Endodermal cell (in vitro differentiated cells): ENCODE measurements around the gene NRL. TPM values are rescaled to one million over a fixed set of nuclear protein-coding genes. Genes with fewer than 3 reads are reported as not detected.
A peak's percentile ranks its signal among the peaks of the same experiment; 100 is the strongest.
"Not testable (repeated sequence)": the region's sequence is repeated elsewhere in the genome, so short reads cannot be mapped to it uniquely, and the experiment has no call there.

Experiments
- DNase-seq: peaks from one replicate; pipeline ENCODE4 v3.0.0-alpha.2; 2017
- H3K27ac ChIP-seq: 2 replicates; pipeline ENCODE4 v1.5.1; 2013; ENCODE audit warnings: mild to moderate bottlenecking, low read depth, low read length, moderate library complexity
- H3K27me3 ChIP-seq: 2 replicates; pipeline ENCODE4 v1.6.1; 2013; ENCODE audit warnings: mild to moderate bottlenecking, low read length, moderate library complexity; ENCODE audit not compliant: insufficient read depth, control insufficient read depth, poor library complexity, severe bottlenecking
- H3K36me3 ChIP-seq: 2 replicates; pipeline ENCODE4 v1.7.0; 2013; ENCODE audit warnings: mild to moderate bottlenecking, low read length, moderate library complexity; ENCODE audit not compliant: control insufficient read depth, insufficient read depth
- H3K4me1 ChIP-seq: one replicate; pipeline ENCODE4 v1.7.0; 2013; ENCODE audit warnings: low read length; ENCODE audit not compliant: control insufficient read depth, insufficient read depth
- H3K4me3 ChIP-seq: 2 replicates; pipeline ENCODE4 v1.5.1; 2013; ENCODE audit warnings: mild to moderate bottlenecking, low read length, moderate library complexity
- H3K9ac ChIP-seq: 2 replicates; pipeline ENCODE4 v1.6.1; 2013; ENCODE audit warnings: mild to moderate bottlenecking, low read length, moderate library complexity; ENCODE audit not compliant: poor library complexity, severe bottlenecking; ENCODE audit errors: extremely low read depth
- H3K9me3 ChIP-seq: 2 replicates; pipeline ENCODE4 v1.6.1; 2013; ENCODE audit warnings: mild to moderate bottlenecking, low read length, moderate library complexity; ENCODE audit not compliant: control insufficient read depth
- H3K27ac Mint-ChIP-seq: 2 replicates; pipeline ENCODE4 v1.8.0; 2020; ENCODE audit warnings: mixed read lengths
- H3K27me3 Mint-ChIP-seq: 2 replicates; pipeline ENCODE4 v1.8.0; 2021; ENCODE audit warnings: mild to moderate bottlenecking, mixed read lengths; ENCODE audit not compliant: insufficient read depth
- H3K36me3 Mint-ChIP-seq: 2 replicates; pipeline ENCODE4 v1.8.0; 2020; ENCODE audit warnings: low read depth, mixed read lengths
- H3K4me1 Mint-ChIP-seq: 2 replicates; pipeline ENCODE4 v1.8.0; 2020; ENCODE audit warnings: mixed read lengths
- H3K4me3 Mint-ChIP-seq: 2 replicates; pipeline ENCODE4 v1.8.0; 2020; ENCODE audit warnings: mild to moderate bottlenecking, moderate library complexity, mixed read lengths
- H3K9me3 Mint-ChIP-seq: 2 replicates; pipeline ENCODE4 v1.8.0; 2020; ENCODE audit warnings: mild to moderate bottlenecking, mixed read lengths
- WGBS, 2 experiments: methylation state at CpG; one replicate each; pipeline versions ENCODE4 v1.1.5 to v1.1.7; 2013; ENCODE audit warnings: missing lambda C conversion rate in 2 of 2, mixed read lengths in 1 of 2; ENCODE audit not compliant: insufficient coverage in 1 of 2, insufficient read length in 1 of 2; 5-methylcytosine and 5-hydroxymethylcytosine counted together
- microRNA-seq: library from miRNA; unstranded; fragments of <30 nt; microRNA quantifications from one replicate; pipeline ENCODE4 v1.2.0, GENCODE V29; 2020; ENCODE audit warnings: borderline microRNAs expressed
- total RNA-seq, 2 donors: library from RNA; stranded (reverse); fragmentation: NEBNext Ultra II Directional in 1 of 2; extraction: Animal tissue kit (Norgen Biotek cat#: 25700) in 1 of 2; gene quantifications; 2 replicates in 1 of 2; 3 replicates in 1 of 2; pipeline ENCODE4 v1.2.1, GENCODE V29; 2021
- TF ChIP-seq, protein P1 (sequence below): fragments of 200-600 bp; sonication (generic); conservative IDR thresholded peaks from 2 replicates; pipeline ENCODE4 v1.5.0; 2021; ENCODE audit warnings: antibody characterized with exemption, mild to moderate bottlenecking

Gene NRL
- total RNA-seq, 2 donors from 2014 or later, result 1.9 TPM

GRCh38 chr14:24035769-24036168 lies 79.0 kb downstream of the NRL start:
- not testable (repeated sequence) for H3K4me1 Mint-ChIP-seq, H3K4me1 ChIP-seq, DNase-seq, H3K27me3 Mint-ChIP-seq, H3K36me3 Mint-ChIP-seq, H3K9ac ChIP-seq, H3K27ac ChIP-seq, H3K36me3 ChIP-seq, H3K27me3 ChIP-seq
- Mint-ChIP-seq H3K27ac (peak overlapping the region; percentile 64), H3K9me3 (peaks cover 30% of the 10 kb centered on the region), H3K4me3 (peak overlapping the region; percentile 78)
- WGBS, 2 experiments, result 70 to 83% methylated on average over 1 to 2 of the region's 4 CpGs
- peak overlapping the region; percentile 87 for H3K4me3 ChIP-seq
- TF ChIP-seq, protein P1, sequence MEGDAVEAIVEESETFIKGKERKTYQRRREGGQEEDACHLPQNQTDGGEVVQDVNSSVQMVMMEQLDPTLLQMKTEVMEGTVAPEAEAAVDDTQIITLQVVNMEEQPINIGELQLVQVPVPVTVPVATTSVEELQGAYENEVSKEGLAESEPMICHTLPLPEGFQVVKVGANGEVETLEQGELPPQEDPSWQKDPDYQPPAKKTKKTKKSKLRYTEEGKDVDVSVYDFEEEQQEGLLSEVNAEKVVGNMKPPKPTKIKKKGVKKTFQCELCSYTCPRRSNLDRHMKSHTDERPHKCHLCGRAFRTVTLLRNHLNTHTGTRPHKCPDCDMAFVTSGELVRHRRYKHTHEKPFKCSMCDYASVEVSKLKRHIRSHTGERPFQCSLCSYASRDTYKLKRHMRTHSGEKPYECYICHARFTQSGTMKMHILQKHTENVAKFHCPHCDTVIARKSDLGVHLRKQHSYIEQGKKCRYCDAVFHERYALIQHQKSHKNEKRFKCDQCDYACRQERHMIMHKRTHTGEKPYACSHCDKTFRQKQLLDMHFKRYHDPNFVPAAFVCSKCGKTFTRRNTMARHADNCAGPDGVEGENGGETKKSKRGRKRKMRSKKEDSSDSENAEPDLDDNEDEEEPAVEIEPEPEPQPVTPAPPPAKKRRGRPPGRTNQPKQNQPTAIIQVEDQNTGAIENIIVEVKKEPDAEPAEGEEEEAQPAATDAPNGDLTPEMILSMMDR, result peak; percentile 54
- peaks cover 11% of the 10 kb centered on the region for H3K9me3 ChIP-seq

DNA sequence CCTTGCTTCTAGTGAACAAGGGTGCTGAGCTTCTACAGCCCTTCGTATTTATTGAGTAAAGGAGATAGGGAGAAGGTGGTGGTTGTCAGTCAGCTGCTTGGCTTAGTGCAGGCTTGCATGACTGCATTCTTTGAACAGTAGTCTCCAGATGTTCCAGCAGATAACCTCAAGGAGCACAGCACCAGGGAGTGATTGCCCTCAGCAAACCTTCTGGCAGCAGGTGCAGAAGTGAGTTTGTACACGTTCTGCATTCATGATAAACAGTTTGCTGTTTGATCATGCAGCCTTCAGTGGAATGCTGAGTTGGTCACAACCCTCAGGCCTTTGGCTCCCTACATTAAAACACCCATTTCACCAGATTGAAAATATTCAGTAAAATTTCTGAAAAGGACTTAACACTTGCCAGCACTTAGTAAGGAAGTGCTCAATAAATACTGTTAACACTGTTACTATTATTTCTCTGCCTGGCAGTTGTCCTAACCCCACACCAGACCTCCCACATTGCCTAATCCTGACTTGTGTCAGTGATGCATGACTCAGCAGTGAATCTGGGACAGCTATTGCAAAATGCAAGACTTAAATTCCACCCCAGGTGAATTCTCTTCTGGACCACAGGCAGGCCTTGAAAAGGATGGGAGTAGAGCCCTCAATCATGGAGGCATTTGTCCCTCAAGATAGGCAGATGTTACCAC lies 81.9 kb downstream of the NRL start:
- TF ChIP-seq, protein P1, result no peak
- Mint-ChIP-seq H3K27me3 (peaks cover 19% of the 10 kb centered on the region), H3K4me1 (peaks cover 7% of the 10 kb centered on the region), H3K36me3 (no peaks in the 10 kb centered on the region), H3K9me3 (peaks cover 46% of the 10 kb centered on the region), H3K4me3 (no peak overlapping the region), H3K27ac (no peak overlapping the region)
- peaks cover 11% of the 10 kb centered on the region for H3K9me3 ChIP-seq
- H3K9ac ChIP-seq, result no peak overlapping the region
- DNase-seq, result no peak
- no peaks in the 10 kb centered on the region for H3K4me1 ChIP-seq
- no peak overlapping the region for H3K4me3 ChIP-seq
- 86 to 100% methylated on average over 2 of the region's 2 CpGs for WGBS, 2 experiments
- H3K27ac ChIP-seq, result no peak overlapping the region
- H3K27me3 ChIP-seq, result no peaks in the 10 kb centered on the region
- H3K36me3 ChIP-seq, result no peaks in the 10 kb centered on the region

DNA sequence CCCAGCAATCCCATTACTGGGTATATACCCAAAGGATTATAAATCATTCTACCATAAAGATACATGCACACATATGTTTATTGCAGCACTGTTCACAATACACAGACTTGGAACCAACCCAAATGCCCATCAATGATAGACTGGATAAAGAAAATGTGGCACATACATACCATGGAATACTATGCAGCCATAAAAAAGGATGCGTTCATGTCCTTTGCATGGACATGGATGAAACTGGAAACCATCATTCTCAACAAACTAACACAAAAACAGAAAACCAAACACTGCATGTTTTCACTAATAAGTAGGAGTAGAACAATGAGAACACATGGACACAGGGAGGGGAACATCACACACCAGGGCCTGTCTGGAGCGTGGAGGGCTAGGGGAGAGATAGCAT lies 83.4 kb downstream of the NRL start:
- not testable (repeated sequence) for H3K27ac Mint-ChIP-seq, H3K4me3 Mint-ChIP-seq, H3K36me3 Mint-ChIP-seq, DNase-seq, H3K27ac ChIP-seq, H3K4me1 Mint-ChIP-seq, H3K4me3 ChIP-seq, H3K4me1 ChIP-seq, H3K9ac ChIP-seq, H3K27me3 ChIP-seq, H3K36me3 ChIP-seq
- H3K9me3 ChIP-seq, result peaks cover 11% of the 10 kb centered on the region
- peaks cover 32% of the 10 kb centered on the region for H3K27me3 Mint-ChIP-seq
- WGBS, 2 experiments, result 89% methylated on average over 1 of the region's 2 CpGs; no CpG with 5 or more reads in 1 of the 2 experiments
- peaks cover 54% of the 10 kb centered on the region for H3K9me3 Mint-ChIP-seq

- H3K36me3 Mint-ChIP-seq, H3K27ac ChIP-seq, H3K4me1 Mint-ChIP-seq, H3K9ac ChIP-seq, H3K27me3 ChIP-seq, H3K4me3 ChIP-seq, H3K36me3 ChIP-seq, H3K4me1 ChIP-seq, H3K4me3 Mint-ChIP-seq, DNase-seq, H3K27ac Mint-ChIP-seq: not testable (repeated sequence)
- 89 to 100% methylated on average over 1 to 2 of the region's 3 CpGs for WGBS, 2 experiments
- Mint-ChIP-seq H3K27me3 (peaks cover 38% of the 10 kb centered on the region), H3K9me3 (peaks cover 54% of the 10 kb centered on the region)
- H3K9me3 ChIP-seq, result peaks cover 11% of the 10 kb centered on the region
Observed at GRCh38 chr14:24029687-24030086, 85.1 kb downstream of the NRL start.

Small RNAs within 50 kb of the gene (microRNA-seq; reads per million reads assigned to microRNA genes)
- not detected for gene MIR7703

Other genes starting within 250 kb of the NRL start
- gene DHRS4, start 161.2 kb downstream of the NRL start, total RNA-seq, result 10 to 100 TPM; 18.3 to 20.9 TPM
- 10 to 100 TPM; 16.7 to 17.3 TPM for gene DHRS4L2, start 126.0 kb downstream of the NRL start, total RNA-seq
- 1 to 10 TPM; 2.1 to 4.4 TPM for gene CARMIL3, start 62.9 kb downstream of the NRL start, total RNA-seq
- gene CPNE6, start 43.4 kb downstream of the NRL start, total RNA-seq, result not detected
- gene PCK2, start 20.6 kb downstream of the NRL start, total RNA-seq, result 10 to 100 TPM; 37.7 to 42.8 TPM
- 10 to 100 TPM; 71.1 to 72.2 TPM for gene DCAF11, start 172 bp downstream of the NRL start, total RNA-seq
- 1 to 10 TPM in 1 of 2 donors, not detected in 1; 1.1 TPM for gene FITM1, start 15.7 kb upstream of the NRL start, total RNA-seq
- 100 to 1,000 TPM in 1 of 2 donors, 10 to 100 TPM in 1; 68.6 to 108 TPM for gene PSME1, start 21.2 kb upstream of the NRL start, total RNA-seq
- gene EMC9, start 26.6 kb upstream of the NRL start, total RNA-seq, result 10 to 100 TPM; 34.0 to 39.5 TPM
- 100 to 1,000 TPM; 106 to 112 TPM for gene PSME2, start 31.7 kb upstream of the NRL start, total RNA-seq
- gene RNF31, start 32.5 kb upstream of the NRL start, total RNA-seq, result 10 to 100 TPM; 75.5 to 82.9 TPM
- 10 to 100 TPM; 13.6 to 26.9 TPM for gene IRF9, start 46.3 kb upstream of the NRL start, total RNA-seq
- gene REC8, start 57.1 kb upstream of the NRL start, total RNA-seq, result 10 to 100 TPM; 60.3 to 98.3 TPM
- 10 to 100 TPM; 56.3 to 67.4 TPM for gene IPO4, start 73.9 kb upstream of the NRL start, total RNA-seq
- gene TM9SF1, start 80.5 kb upstream of the NRL start, total RNA-seq, result 10 to 100 TPM; 37.4 to 40.8 TPM
- gene TSSK4, start 90.7 kb upstream of the NRL start, total RNA-seq, result under 1 TPM; 0.38 to 0.51 TPM
- gene CHMP4A, start 98.5 kb upstream of the NRL start, total RNA-seq, result 10 to 100 TPM; 38.8 to 44.3 TPM
- gene MDP1, start 101.1 kb upstream of the NRL start, total RNA-seq, result 10 to 100 TPM; 21.0 to 25.0 TPM
- gene NEDD8, start 117.4 kb upstream of the NRL start, total RNA-seq, result 100 to 1,000 TPM; 210 to 267 TPM
- gene GMPR2, start 118.0 kb upstream of the NRL start, total RNA-seq, result 10 to 100 TPM; 56.1 to 63.1 TPM
- 10 to 100 TPM; 43.4 to 43.5 TPM for gene TINF2, start 127.7 kb upstream of the NRL start, total RNA-seq
- 1 to 10 TPM; 1.6 to 3.4 TPM for gene TGM1, start 148.2 kb upstream of the NRL start, total RNA-seq
- gene RABGGTA, start 156.6 kb upstream of the NRL start, total RNA-seq, result 10 to 100 TPM; 20.2 to 20.5 TPM
- gene DHRS1, start 184.8 kb upstream of the NRL start, total RNA-seq, result 10 to 100 TPM; 21.2 to 22.5 TPM
- 10 to 100 TPM; 31.1 to 32.0 TPM for gene NOP9, start 184.9 kb upstream of the NRL start, total RNA-seq
- gene CIDEB, start 193.0 kb upstream of the NRL start, total RNA-seq, result 1 to 10 TPM in 1 of 2 donors, under 1 TPM in 1; 0.97 to 3.1 TPM
- gene LTB4R2, start 195.2 kb upstream of the NRL start, total RNA-seq, result 1 to 10 TPM; 7.4 to 9.5 TPM
- 1 to 10 TPM; 6.4 to 6.6 TPM for gene LTB4R, start 196.6 kb upstream of the NRL start, total RNA-seq
- gene ADCY4, start 220.1 kb upstream of the NRL start, total RNA-seq, result not detected
- gene RIPK3, start 225.0 kb upstream of the NRL start, total RNA-seq, result not detected